Measurements from ENCODE around the gene FBXO11. TPM values are rescaled to one million over a fixed set of nuclear protein-coding genes. Genes with fewer than 3 reads are reported as not detected.
"Not testable (repeated sequence)": the region's sequence is repeated elsewhere in the genome, so short reads cannot be mapped to it uniquely, and the experiment has no call there.

FBXO11 gene
- total RNA-seq, 6 experiments from 2014 or later, result 15.2 to 28.7 (median 24.0) TPM

- 46% methylated on average over 23 of the region's 25 CpGs for WGBS (ENCODE audit: insufficient coverage, low coverage, low lambda C conversion rate, missing lambda C conversion rate)
- no peak overlapping the region for H3K27ac ChIP-seq
- DNase-seq (no peak), ATAC-seq (no peak)
- no peaks in the 10 kb centered on the region for H3K9me3 ChIP-seq
- TF ChIP-seq, protein P1, sequence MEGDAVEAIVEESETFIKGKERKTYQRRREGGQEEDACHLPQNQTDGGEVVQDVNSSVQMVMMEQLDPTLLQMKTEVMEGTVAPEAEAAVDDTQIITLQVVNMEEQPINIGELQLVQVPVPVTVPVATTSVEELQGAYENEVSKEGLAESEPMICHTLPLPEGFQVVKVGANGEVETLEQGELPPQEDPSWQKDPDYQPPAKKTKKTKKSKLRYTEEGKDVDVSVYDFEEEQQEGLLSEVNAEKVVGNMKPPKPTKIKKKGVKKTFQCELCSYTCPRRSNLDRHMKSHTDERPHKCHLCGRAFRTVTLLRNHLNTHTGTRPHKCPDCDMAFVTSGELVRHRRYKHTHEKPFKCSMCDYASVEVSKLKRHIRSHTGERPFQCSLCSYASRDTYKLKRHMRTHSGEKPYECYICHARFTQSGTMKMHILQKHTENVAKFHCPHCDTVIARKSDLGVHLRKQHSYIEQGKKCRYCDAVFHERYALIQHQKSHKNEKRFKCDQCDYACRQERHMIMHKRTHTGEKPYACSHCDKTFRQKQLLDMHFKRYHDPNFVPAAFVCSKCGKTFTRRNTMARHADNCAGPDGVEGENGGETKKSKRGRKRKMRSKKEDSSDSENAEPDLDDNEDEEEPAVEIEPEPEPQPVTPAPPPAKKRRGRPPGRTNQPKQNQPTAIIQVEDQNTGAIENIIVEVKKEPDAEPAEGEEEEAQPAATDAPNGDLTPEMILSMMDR (IDR thresholded peaks at IDR 0.05), result no peak
- no peak for TF ChIP-seq POLR2A (IDR thresholded peaks at IDR 0.05)
- H3K4me1 ChIP-seq, result peaks cover 0 to 13% (median 3%) of the 10 kb centered on the region in 4 donors
- H3K36me3 ChIP-seq, result no peaks in the 10 kb centered on the region
- H3K27me3 ChIP-seq, result no peaks in the 10 kb centered on the region
- H3K4me3 ChIP-seq, result no peak overlapping the region
- intact Hi-C loops (cut with DNase I), result no loop called here
These were observed 6.1 kb downstream of the FBXO11 start for GRCh38 chr2:47899915-47900816.

- TF ChIP-seq, protein P1 (IDR thresholded peaks at IDR 0.05), result no peak
- TF ChIP-seq POLR2A (IDR thresholded peaks at IDR 0.05), result no peak
- Histone ChIP-seq H3K4me3 (no peak overlapping the region), H3K36me3 (no peaks in the 10 kb centered on the region), H3K4me1 (peaks cover 0 to 13% (median 3%) of the 10 kb centered on the region in 4 donors), H3K27me3 (no peaks in the 10 kb centered on the region), H3K9me3 (no peaks in the 10 kb centered on the region), H3K27ac (no peak overlapping the region)
- no peak for DNase-seq
- WGBS (ENCODE audit: insufficient coverage, low coverage, low lambda C conversion rate, missing lambda C conversion rate), result 35% methylated on average over 4 of the region's 4 CpGs
- intact Hi-C loops (cut with DNase I), result no loop called here
- no peak for ATAC-seq
These were observed 8.2 kb downstream of the FBXO11 start for GRCh38 chr2:47897883-47898731.

DNA sequence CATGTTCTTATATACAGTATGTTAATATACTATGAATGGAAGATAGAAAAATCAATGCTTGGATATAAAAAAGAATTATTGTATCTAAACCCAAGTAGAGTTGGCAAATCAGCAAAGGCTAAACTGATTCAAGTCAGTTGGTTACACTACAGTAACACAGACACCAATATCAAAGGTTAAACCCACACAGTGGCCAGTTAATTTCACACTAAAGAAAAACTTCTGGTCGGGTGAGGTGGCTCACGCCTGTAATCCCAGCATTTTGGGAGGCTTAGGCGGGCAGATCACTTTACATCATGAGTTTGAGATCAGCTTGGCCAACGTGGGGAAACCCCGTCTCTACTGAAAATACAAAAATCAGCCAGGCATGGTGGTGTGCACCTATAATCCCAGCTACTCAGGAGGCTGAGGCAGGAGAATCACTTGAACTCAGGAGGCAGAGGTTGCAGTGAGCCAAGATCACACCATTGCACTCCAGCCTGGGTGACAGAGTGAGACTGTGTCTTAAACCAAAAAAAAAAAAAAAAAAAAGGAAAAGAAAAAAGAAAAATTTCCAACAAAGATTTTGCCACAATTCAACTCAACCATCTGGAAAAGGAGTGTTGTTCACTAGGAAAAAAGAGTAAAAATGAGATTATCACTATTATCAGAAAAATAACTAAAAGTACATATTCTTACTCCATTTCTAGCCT, 9.0 kb downstream of the FBXO11 start:
- H3K9me3 ChIP-seq; H3K4me3 ChIP-seq; H3K36me3 ChIP-seq; DNase-seq; ATAC-seq; H3K27ac ChIP-seq; intact Hi-C loops (cut with DNase I); H3K27me3 ChIP-seq: not testable (repeated sequence)
- 87% methylated on average over 5 of the region's 5 CpGs for WGBS (ENCODE audit: insufficient coverage, low coverage, low lambda C conversion rate, missing lambda C conversion rate)
- H3K4me1 ChIP-seq, result peaks cover 0 to 13% (median 3%) of the 10 kb centered on the region in 4 donors

GRCh38 chr2:47896450-47896968, 9.8 kb downstream of the FBXO11 start:
- H3K4me1 ChIP-seq, result peaks cover 0 to 13% (median 3%) of the 10 kb centered on the region in 4 donors
- TF ChIP-seq, protein P1 (IDR thresholded peaks at IDR 0.05), result no peak
- no peak for TF ChIP-seq POLR2A (IDR thresholded peaks at IDR 0.05)
- no peaks in the 10 kb centered on the region for H3K9me3 ChIP-seq
- H3K27me3 ChIP-seq, result no peaks in the 10 kb centered on the region
- no peaks in the 10 kb centered on the region for H3K36me3 ChIP-seq
- no peak overlapping the region for H3K4me3 ChIP-seq
- no peak overlapping the region for H3K27ac ChIP-seq
- 100% methylated on average over 3 of the region's 5 CpGs for WGBS (ENCODE audit: insufficient coverage, low coverage, low lambda C conversion rate, missing lambda C conversion rate)
- intact Hi-C loops (cut with DNase I), result no loop called here
- no peak for DNase-seq
- ATAC-seq, result no peak
